Measurements from ENCODE around the gene PLA2R1. TPM values are rescaled to one million over a fixed set of nuclear protein-coding genes. Genes with fewer than 3 reads are reported as not detected.

Gene PLA2R1
- total and polyA plus RNA-seq, 10 of the 15 experiments (the other 5 are each of a cell fraction or from before 2014, with no cell fraction given): 0.01 to 0.05 (median 0.02) TPM; not detected in 6

DNA sequence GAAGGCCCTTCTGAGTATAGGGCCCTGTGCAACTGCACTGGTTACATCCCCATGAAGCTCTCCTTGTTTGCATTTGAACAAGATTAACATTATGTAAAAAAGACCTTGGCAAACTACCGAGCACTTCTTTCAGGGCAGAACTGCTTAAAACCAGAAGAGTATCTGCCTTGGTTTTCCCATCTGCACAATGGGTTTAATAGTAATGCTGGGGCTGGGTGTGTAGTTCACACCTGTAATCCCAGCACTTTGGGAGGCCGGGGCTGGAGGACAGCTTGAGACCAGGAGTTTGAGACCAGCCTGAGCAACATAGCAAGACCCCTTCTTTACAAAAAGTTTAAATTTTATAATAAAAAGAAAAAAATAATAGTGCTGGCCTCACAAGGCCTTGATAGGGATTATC, 8.5 kb downstream of the PLA2R1 start (continued):
- TF ChIP-seq, protein P1, sequence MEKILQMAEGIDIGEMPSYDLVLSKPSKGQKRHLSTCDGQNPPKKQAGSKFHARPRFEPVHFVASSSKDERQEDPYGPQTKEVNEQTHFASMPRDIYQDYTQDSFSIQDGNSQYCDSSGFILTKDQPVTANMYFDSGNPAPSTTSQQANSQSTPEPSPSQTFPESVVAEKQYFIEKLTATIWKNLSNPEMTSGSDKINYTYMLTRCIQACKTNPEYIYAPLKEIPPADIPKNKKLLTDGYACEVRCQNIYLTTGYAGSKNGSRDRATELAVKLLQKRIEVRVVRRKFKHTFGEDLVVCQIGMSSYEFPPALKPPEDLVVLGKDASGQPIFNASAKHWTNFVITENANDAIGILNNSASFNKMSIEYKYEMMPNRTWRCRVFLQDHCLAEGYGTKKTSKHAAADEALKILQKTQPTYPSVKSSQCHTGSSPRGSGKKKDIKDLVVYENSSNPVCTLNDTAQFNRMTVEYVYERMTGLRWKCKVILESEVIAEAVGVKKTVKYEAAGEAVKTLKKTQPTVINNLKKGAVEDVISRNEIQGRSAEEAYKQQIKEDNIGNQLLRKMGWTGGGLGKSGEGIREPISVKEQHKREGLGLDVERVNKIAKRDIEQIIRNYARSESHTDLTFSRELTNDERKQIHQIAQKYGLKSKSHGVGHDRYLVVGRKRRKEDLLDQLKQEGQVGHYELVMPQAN (conservative IDR thresholded peaks at IDR 0.05): no peak
- no peak for TF ChIP-seq TCF7 (IDR thresholded peaks at IDR 0.05; ENCODE audit: borderline replicate concordance)
- no peak for TF ChIP-seq IKZF2 (IDR thresholded peaks at IDR 0.05)
- no peak for TF ChIP-seq TCF12 (IDR thresholded peaks at IDR 0.05; ENCODE audit: low read depth, low read length)

DNA sequence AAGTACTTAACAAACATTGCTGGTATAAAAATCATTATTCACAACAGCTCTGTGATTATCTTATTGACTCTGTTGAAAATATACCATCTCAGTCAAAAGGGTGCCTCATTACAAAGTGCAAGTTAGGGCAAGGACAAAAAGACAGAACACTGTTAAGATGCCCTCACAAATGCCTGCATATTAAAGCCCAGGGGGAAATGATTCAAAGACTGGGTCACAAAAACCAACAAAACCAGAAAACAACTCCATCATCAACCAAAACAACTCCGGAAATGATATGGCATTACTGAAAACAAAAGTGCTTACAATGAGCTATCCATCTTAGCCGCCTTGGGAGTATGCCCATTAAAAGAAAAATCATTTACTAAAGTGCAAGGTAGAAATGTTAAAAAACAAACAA, 9.9 kb downstream of the PLA2R1 start:
- no TSS peak for BruUV-seq (replicated peaks)
- H3K36me3 ChIP-seq (ENCODE audit: control insufficient read depth in 2 of 2, insufficient read depth in 2 of 2, low read length in 1 of 2): no peaks in the 10 kb centered on the region
- WGBS (ENCODE audit: insufficient coverage, insufficient replicate concordance, low lambda C conversion rate, missing lambda C conversion rate): 0% methylated on average over 2 of the region's 2 CpGs
- no peaks in the 10 kb centered on the region for H3K9me3 ChIP-seq (replicated peaks; ENCODE audit: control insufficient read depth, insufficient read depth, low read length)
- ATAC-seq: no peak
- DNase-seq (ENCODE audit: low read depth, low spot score): no peak
- in situ Hi-C loops (cut with MboI) (no loop called here), intact Hi-C loops (cut with micrococcal nuclease; ENCODE audit: unreplicated experiment) (no loop called here)
- H3K4me1 ChIP-seq (ENCODE audit: control insufficient read depth, insufficient read depth, low read length): no peaks in the 10 kb centered on the region
- POLR2A ChIA-PET: interaction anchor here (0.6 kb wide), 2 partner anchors 432 to 1142 kb away, joined by 3 read pairs; no protein-coding TSS in a partner anchor
- H3K27me3 ChIP-seq (replicated peaks in 1 of 2; ENCODE audit: control insufficient read depth in 2 of 2, insufficient read depth in 2 of 2, low read length in 1 of 2): no peaks in the 10 kb centered on the region; a peak in 2 of 4 replicates
- H3K9ac ChIP-seq (ENCODE audit: control insufficient read depth, insufficient read depth, low read length): no peak overlapping the region
- CTCF ChIA-PET: no interaction called here
- H3K4me3 ChIP-seq: no peak overlapping the region
- SMC1A ChIA-PET (ENCODE audit: uncharacterized antibody, unreplicated experiment): interaction anchor here (0.7 kb wide), 1 partner anchor 33 kb away, joined by 3 read pairs; no protein-coding TSS in a partner anchor
- no peak overlapping the region for H3K27ac ChIP-seq (ENCODE audit: control insufficient read depth, insufficient read depth)
- H4K20me1 ChIP-seq (ENCODE audit: control insufficient read depth, insufficient read depth): no peaks in the 10 kb centered on the region
- TF ChIP-seq MXI1 (IDR thresholded peaks at IDR 0.05; ENCODE audit: low read depth, low read length) (no peak), CTCF (IDR thresholded peaks at IDR 0.05 in 2 of 3, conservative IDR thresholded peaks at IDR 0.05 in 1 of 3; ENCODE audit: control insufficient read depth in 2 of 3, extremely low read depth in 1 of 3, insufficient read depth in 1 of 3, low read depth in 3 of 3, low read length in 3 of 3) (no peak), KLF5 (IDR thresholded peaks at IDR 0.05; ENCODE audit: partially characterized antibody) (no peak), SMAD5 (IDR thresholded peaks at IDR 0.05; ENCODE audit: low read depth) (no peak), EP300 (IDR thresholded peaks at IDR 0.05; ENCODE audit: borderline replicate concordance in 1 of 2, control insufficient read depth in 1 of 2, low read depth in 2 of 2, low read length in 2 of 2) (no peak), EED (IDR thresholded peaks at IDR 0.05; ENCODE audit: low read depth) (no peak), NFYA (IDR thresholded peaks at IDR 0.05; ENCODE audit: borderline replicate concordance, low read depth, low read length) (no peak), SMAD1 (IDR thresholded peaks at IDR 0.05; ENCODE audit: low read depth, partially characterized antibody) (no peak), PML (IDR thresholded peaks at IDR 0.05; ENCODE audit: low read length) (no peak), E2F8 (IDR thresholded peaks at IDR 0.05; ENCODE audit: low read depth, partially characterized antibody) (no peak), ZNF274 (IDR thresholded peaks at IDR 0.05; ENCODE audit: insufficient read depth, insufficient read length) (no peak), POU2F2 (IDR thresholded peaks at IDR 0.05; ENCODE audit: borderline replicate concordance, low read depth, low read length) (no peak)
- no peak overlapping the region for H3K4me2 ChIP-seq (ENCODE audit: control insufficient read depth, insufficient read depth)
- H3K79me2 ChIP-seq (ENCODE audit: control insufficient read depth, insufficient read depth, low read length): no peaks in the 10 kb centered on the region
- H2AFZ ChIP-seq (ENCODE audit: control insufficient read depth, low read depth, low read length): no peak overlapping the region
- RAD21 ChIA-PET (ENCODE audit: unreplicated experiment): no interaction called here
- FAIRE-seq: no peak
